ENCODE results near the gene SLC22A23. TPM values are rescaled to one million over a fixed set of nuclear protein-coding genes. Genes with fewer than 3 reads are reported as not detected.

Gene SLC22A23
- total RNA-seq, 1 donor from 2014 or later: 0.52 TPM

GRCh38 chr6:3283241-3283640, 173.6 kb downstream of the SLC22A23 start:
- H3K4me3 ChIP-seq (ENCODE audit: low read depth, low read length): no peak overlapping the region
- TF ChIP-seq CTCF (conservative IDR thresholded peaks at IDR 0.05; ENCODE audit: low read depth, low read length): no peak

GRCh38 chr6:3282476-3283236, 174.2 kb downstream of the SLC22A23 start:
- DNase-seq (ENCODE audit: low read depth): no peak
- TF ChIP-seq CTCF (conservative IDR thresholded peaks at IDR 0.05; ENCODE audit: low read depth, low read length): no peak
- H3K4me3 ChIP-seq (ENCODE audit: low read depth, low read length): no peak overlapping the region

More at GRCh38 chr6:3283241-3283640, 173.6 kb downstream of the SLC22A23 start:
- no peak for DNase-seq (ENCODE audit: low read depth)

DNA sequence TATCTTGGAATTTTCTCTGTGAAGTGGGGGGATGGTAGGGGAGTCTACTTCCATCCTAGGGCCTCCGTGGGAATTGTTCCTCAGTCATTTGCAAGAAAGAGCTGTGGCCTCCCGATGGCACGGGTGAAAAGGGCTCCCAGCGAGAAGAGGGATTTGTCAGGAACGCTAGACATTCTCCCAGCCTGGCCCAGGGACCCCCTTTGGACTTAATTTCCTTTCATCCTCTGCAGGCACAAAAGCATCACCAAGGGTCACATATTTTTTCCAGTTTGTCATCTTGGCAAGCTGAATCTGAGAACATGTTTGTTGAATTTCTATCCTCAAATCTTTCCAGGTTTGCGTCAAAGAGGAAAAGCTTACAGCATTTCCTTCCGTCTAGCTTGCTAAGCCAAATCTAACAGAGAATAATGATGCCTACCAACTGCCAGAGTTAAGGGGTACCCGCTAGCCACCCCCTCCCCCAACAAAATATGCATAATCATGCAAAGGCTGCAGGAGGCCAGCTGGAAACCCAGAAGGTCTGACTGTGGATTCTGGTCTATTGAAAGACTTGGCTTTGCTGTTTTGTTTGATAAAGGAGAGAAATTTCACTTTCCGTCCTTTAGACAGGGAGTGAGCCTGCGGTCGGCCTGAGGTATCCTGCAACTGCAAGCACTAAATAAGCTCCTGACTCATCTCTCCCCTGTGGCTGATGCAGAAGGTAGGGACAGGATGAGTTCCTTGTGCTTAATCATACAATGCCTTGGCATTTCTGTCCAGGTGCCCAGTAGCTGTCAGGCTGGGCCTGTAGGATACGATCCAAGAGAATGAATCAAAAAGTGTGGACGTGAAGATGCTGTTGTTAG, 175.0 kb downstream of the SLC22A23 start:
- no peak for TF ChIP-seq CTCF (conservative IDR thresholded peaks at IDR 0.05; ENCODE audit: low read depth, low read length)
- no peak for DNase-seq (ENCODE audit: low read depth)
- H3K4me3 ChIP-seq (ENCODE audit: low read depth, low read length): no peak overlapping the region

GRCh38 chr6:3280866-3281465, 175.9 kb downstream of the SLC22A23 start:
- no peak for DNase-seq (ENCODE audit: low read depth)
- H3K4me3 ChIP-seq (ENCODE audit: low read depth, low read length): no peak overlapping the region

GRCh38 chr6:3280091-3280490, 176.8 kb downstream of the SLC22A23 start:
- no peak for TF ChIP-seq CTCF (conservative IDR thresholded peaks at IDR 0.05; ENCODE audit: low read depth, low read length)
- DNase-seq (ENCODE audit: low read depth): no peak
- H3K4me3 ChIP-seq (ENCODE audit: low read depth, low read length): no peak overlapping the region

More at GRCh38 chr6:3280866-3281465, 175.9 kb downstream of the SLC22A23 start:
- no peak for TF ChIP-seq CTCF (conservative IDR thresholded peaks at IDR 0.05; ENCODE audit: low read depth, low read length)

GRCh38 chr6:3278691-3279090, 178.2 kb downstream of the SLC22A23 start:
- no peak for TF ChIP-seq CTCF (conservative IDR thresholded peaks at IDR 0.05; ENCODE audit: low read depth, low read length)
- no peak for DNase-seq (ENCODE audit: low read depth)
- no peak overlapping the region for H3K4me3 ChIP-seq (ENCODE audit: low read depth, low read length)
